SK-N-SH treated with all-trans-retinoic acid at 6 μM for 48 hours (cell line): ENCODE results near the gene HDAC4.

Experiments used
- GLIS3 ChIP-seq: fragments of 250-450 bp; sonication (Bioruptor Pico); IDR thresholded peaks from 2 replicates; pipeline ENCODE4 v1.5.0; 2020; ENCODE audit warnings: mild to moderate bottlenecking, moderate library complexity
- RARB ChIP-seq: fragments of 250-450 bp; sonication (Bioruptor Pico); IDR thresholded peaks from 2 replicates; pipeline ENCODE4 v1.8.0; 2021; ENCODE audit warnings: mild to moderate bottlenecking, moderate library complexity
- TOX ChIP-seq: fragments of 250-450 bp; sonication (Bioruptor Pico); IDR thresholded peaks from 2 replicates; pipeline ENCODE4 v1.8.0; 2021; ENCODE audit warnings: mild to moderate bottlenecking, moderate library complexity, borderline replicate concordance
- ZC3H10 ChIP-seq: fragments of 250-450 bp; sonication (Bioruptor Pico); IDR thresholded peaks from 2 replicates; pipeline ENCODE4 v1.5.1; 2021; ENCODE audit warnings: mild to moderate bottlenecking, moderate library complexity
- ZFP3 ChIP-seq: fragments of 250-450 bp; sonication (Bioruptor Pico); IDR thresholded peaks from 2 replicates; pipeline ENCODE4 v1.5.0; 2020; ENCODE audit warnings: mild to moderate bottlenecking, moderate library complexity
- ZNF70 ChIP-seq: fragments of 450-650 bp; formaldehyde crosslinking; IDR thresholded peaks from 2 replicates; pipeline ENCODE4 v1.5.0; 2020; ENCODE audit warnings: mild to moderate bottlenecking, moderate library complexity
- ZNF8 ChIP-seq: fragments of 450-650 bp; formaldehyde crosslinking; IDR thresholded peaks from 2 replicates; pipeline ENCODE4 v1.5.0; 2020; ENCODE audit warnings: mild to moderate bottlenecking, moderate library complexity
- TF ChIP-seq, protein P1 (sequence below): fragments of 250-450 bp; sonication (Bioruptor Pico); IDR thresholded peaks from 2 replicates; pipeline ENCODE4 v1.8.0; 2020; ENCODE audit warnings: mild to moderate bottlenecking, moderate library complexity, borderline replicate concordance
- TF ChIP-seq, protein P2 (sequence below): fragments of 250-450 bp; sonication (Bioruptor Pico); IDR thresholded peaks from 2 replicates; pipeline ENCODE4 v1.5.0; 2020; ENCODE audit warnings: mild to moderate bottlenecking, moderate library complexity
- TF ChIP-seq, protein P3 (sequence below): fragments of 250-450 bp; sonication (Bioruptor Pico); IDR thresholded peaks from 2 replicates; pipeline ENCODE4 v1.5.1; 2021; ENCODE audit warnings: mild to moderate bottlenecking, moderate library complexity
- TF ChIP-seq, protein P4 (sequence below): fragments of 250-450 bp; sonication (Bioruptor Pico); IDR thresholded peaks from 2 replicates; pipeline ENCODE4 v1.5.1; 2020; ENCODE audit warnings: low read depth, mild to moderate bottlenecking, moderate library complexity

DNA sequence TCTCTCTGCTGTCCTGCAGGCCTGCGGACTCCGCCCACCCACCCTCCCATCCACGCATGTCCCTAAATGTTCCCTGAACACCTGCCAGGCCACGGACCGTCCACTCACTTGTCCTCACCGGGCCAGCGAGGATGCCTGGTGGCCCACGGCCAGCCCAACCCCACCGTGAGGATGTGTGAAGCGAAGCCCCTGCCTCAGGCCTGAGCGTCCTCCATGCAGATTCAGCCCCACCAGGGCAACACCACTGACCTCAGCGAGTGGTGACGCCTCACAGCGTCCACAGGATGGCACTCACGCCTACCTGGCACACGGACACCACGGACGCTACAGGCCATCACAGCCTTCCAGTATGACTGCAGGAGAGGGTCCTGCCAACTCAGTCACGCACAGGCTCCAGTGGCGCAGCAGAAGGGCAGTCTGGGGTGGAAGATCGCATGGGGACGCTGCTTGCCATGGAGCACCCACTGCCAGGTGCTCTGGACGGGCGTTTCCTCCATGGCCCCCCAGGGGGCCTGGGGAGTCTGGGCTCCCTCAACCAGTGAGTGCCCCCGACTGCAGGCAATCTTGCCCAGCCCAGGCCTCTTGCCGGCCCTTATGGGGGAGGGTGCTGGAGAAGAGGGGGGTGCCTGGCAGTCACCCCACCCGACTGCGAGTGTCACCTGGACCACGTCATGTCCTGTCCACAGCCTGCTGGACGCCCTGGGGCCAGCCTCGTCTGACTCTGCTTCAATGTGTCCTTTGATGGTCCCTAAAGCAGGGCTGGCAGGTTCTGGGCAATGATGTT, 25.4 kb downstream of the HDAC4 start:
- TF ChIP-seq, protein P1, sequence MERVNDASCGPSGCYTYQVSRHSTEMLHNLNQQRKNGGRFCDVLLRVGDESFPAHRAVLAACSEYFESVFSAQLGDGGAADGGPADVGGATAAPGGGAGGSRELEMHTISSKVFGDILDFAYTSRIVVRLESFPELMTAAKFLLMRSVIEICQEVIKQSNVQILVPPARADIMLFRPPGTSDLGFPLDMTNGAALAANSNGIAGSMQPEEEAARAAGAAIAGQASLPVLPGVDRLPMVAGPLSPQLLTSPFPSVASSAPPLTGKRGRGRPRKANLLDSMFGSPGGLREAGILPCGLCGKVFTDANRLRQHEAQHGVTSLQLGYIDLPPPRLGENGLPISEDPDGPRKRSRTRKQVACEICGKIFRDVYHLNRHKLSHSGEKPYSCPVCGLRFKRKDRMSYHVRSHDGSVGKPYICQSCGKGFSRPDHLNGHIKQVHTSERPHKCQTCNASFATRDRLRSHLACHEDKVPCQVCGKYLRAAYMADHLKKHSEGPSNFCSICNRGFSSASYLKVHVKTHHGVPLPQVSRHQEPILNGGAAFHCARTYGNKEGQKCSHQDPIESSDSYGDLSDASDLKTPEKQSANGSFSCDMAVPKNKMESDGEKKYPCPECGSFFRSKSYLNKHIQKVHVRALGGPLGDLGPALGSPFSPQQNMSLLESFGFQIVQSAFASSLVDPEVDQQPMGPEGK (CRISPR knock-in tag), result no peak
- TF ChIP-seq, protein P2, sequence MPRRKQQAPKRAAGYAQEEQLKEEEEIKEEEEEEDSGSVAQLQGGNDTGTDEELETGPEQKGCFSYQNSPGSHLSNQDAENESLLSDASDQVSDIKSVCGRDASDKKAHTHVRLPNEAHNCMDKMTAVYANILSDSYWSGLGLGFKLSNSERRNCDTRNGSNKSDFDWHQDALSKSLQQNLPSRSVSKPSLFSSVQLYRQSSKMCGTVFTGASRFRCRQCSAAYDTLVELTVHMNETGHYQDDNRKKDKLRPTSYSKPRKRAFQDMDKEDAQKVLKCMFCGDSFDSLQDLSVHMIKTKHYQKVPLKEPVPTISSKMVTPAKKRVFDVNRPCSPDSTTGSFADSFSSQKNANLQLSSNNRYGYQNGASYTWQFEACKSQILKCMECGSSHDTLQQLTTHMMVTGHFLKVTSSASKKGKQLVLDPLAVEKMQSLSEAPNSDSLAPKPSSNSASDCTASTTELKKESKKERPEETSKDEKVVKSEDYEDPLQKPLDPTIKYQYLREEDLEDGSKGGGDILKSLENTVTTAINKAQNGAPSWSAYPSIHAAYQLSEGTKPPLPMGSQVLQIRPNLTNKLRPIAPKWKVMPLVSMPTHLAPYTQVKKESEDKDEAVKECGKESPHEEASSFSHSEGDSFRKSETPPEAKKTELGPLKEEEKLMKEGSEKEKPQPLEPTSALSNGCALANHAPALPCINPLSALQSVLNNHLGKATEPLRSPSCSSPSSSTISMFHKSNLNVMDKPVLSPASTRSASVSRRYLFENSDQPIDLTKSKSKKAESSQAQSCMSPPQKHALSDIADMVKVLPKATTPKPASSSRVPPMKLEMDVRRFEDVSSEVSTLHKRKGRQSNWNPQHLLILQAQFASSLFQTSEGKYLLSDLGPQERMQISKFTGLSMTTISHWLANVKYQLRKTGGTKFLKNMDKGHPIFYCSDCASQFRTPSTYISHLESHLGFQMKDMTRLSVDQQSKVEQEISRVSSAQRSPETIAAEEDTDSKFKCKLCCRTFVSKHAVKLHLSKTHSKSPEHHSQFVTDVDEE (CRISPR knock-in tag), result no peak
- TF ChIP-seq ZC3H10 (CRISPR knock-in tag) (no peak), RARB (CRISPR knock-in tag) (no peak), ZFP3 (CRISPR knock-in tag) (no peak), ZNF70 (CRISPR knock-in tag) (no peak), GLIS3 (no peak), TOX (no peak), ZNF8 (CRISPR knock-in tag) (no peak)
- TF ChIP-seq, protein P3, sequence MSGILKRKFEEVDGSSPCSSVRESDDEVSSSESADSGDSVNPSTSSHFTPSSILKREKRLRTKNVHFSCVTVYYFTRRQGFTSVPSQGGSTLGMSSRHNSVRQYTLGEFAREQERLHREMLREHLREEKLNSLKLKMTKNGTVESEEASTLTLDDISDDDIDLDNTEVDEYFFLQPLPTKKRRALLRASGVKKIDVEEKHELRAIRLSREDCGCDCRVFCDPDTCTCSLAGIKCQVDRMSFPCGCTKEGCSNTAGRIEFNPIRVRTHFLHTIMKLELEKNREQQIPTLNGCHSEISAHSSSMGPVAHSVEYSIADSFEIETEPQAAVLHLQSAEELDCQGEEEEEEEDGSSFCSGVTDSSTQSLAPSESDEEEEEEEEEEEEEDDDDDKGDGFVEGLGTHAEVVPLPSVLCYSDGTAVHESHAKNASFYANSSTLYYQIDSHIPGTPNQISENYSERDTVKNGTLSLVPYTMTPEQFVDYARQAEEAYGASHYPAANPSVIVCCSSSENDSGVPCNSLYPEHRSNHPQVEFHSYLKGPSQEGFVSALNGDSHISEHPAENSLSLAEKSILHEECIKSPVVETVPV (CRISPR knock-in tag), result no peak
- TF ChIP-seq, protein P4, sequence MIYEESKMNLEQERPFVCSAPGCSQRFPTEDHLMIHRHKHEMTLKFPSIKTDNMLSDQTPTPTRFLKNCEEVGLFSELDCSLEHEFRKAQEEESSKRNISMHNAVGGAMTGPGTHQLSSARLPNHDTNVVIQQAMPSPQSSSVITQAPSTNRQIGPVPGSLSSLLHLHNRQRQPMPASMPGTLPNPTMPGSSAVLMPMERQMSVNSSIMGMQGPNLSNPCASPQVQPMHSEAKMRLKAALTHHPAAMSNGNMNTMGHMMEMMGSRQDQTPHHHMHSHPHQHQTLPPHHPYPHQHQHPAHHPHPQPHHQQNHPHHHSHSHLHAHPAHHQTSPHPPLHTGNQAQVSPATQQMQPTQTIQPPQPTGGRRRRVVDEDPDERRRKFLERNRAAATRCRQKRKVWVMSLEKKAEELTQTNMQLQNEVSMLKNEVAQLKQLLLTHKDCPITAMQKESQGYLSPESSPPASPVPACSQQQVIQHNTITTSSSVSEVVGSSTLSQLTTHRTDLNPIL (CRISPR knock-in tag), result no peak
